Keratinocyte (primary cell): ENCODE results near the gene ZIC4. TPM values are rescaled to one million over a fixed set of nuclear protein-coding genes. Genes with fewer than 3 reads are reported as not detected.

Experiments used
- DNase-seq: peaks from one replicate; pipeline ENCODE4 v3.0.0-alpha.2; 2011; ENCODE audit warnings: low read depth, missing footprints, low spot score
- FAIRE-seq: peaks from 2 replicates; lab custom pipeline; 2011; peaks lifted over from hg19 to GRCh38; lab: Jason Lieb, UNC
- H2AFZ ChIP-seq: 2 replicates; pipeline ENCODE4 v1.6.0; 2012; ENCODE audit warnings: low read length, control low read depth, inconsistent platforms; ENCODE audit not compliant: control insufficient read depth
- H3K27ac ChIP-seq: 2 replicates; pipeline ENCODE4 v1.5.1; 2011; ENCODE audit warnings: low read length; ENCODE audit not compliant: control insufficient read depth, insufficient read depth
- H3K27me3 ChIP-seq: 3 replicates; pipeline ENCODE4 v1.6.0; 2011; ENCODE audit warnings: low read length; ENCODE audit not compliant: control insufficient read depth, insufficient read depth; ENCODE audit errors: extremely low read depth
- H3K36me3 ChIP-seq, 2 experiments: 2 replicates in 1 of 2; 3 replicates in 1 of 2; pipeline ENCODE4 v1.5.1; 2011; ENCODE audit warnings: low read length in 2 of 2, mild to moderate bottlenecking in 1 of 2; ENCODE audit not compliant: control insufficient read depth in 2 of 2, insufficient read depth in 2 of 2; ENCODE audit errors: extremely low read depth in 1 of 2
- H3K4me1 ChIP-seq: 3 replicates; pipeline ENCODE4 v1.5.1; 2011; ENCODE audit warnings: low read length; ENCODE audit not compliant: control insufficient read depth, insufficient read depth; ENCODE audit errors: extremely low read depth
- H3K4me2 ChIP-seq: 3 replicates; pipeline ENCODE4 v1.6.0; 2011; ENCODE audit warnings: low read depth, low read length; ENCODE audit not compliant: control insufficient read depth, insufficient read depth; ENCODE audit errors: extremely low read depth
- H3K4me3 ChIP-seq, 3 experiments: fragments of 200-600 bp in 1 of 3; sonication (generic) in 1 of 3; 2 replicates in 2 of 3; 3 replicates in 1 of 3; pipeline ENCODE4 v1.5.1; 2011 to 2016; ENCODE audit warnings: low read length in 3 of 3, mild to moderate bottlenecking in 3 of 3, control low read depth in 2 of 3, inconsistent platforms in 1 of 3, low read depth in 1 of 3, mixed read lengths in 1 of 3, mixed run types in 1 of 3, moderate library complexity in 1 of 3; ENCODE audit not compliant: control insufficient read depth in 2 of 3, insufficient read depth in 2 of 3; ENCODE audit errors: extremely low read depth in 1 of 3
- H3K79me2 ChIP-seq: 2 replicates; pipeline ENCODE4 v1.6.0; 2012; ENCODE audit warnings: low read length; ENCODE audit not compliant: control insufficient read depth, insufficient read depth
- H3K9ac ChIP-seq: 3 replicates; pipeline ENCODE4 v1.6.0; 2011; ENCODE audit warnings: low read length; ENCODE audit not compliant: control insufficient read depth, insufficient read depth; ENCODE audit errors: extremely low read depth
- H3K9me1 ChIP-seq: 3 replicates; pipeline ENCODE4 v1.6.0; 2011; ENCODE audit warnings: low read length; ENCODE audit not compliant: control insufficient read depth, insufficient read depth; ENCODE audit errors: extremely low read depth
- H3K9me3 ChIP-seq: 2 replicates; pipeline ENCODE4 v1.5.1; 2012; ENCODE audit warnings: low read depth, low read length; ENCODE audit not compliant: control insufficient read depth
- H4K20me1 ChIP-seq: 3 replicates; pipeline ENCODE4 v1.6.0; 2011; ENCODE audit warnings: low read length; ENCODE audit not compliant: control insufficient read depth, insufficient read depth; ENCODE audit errors: extremely low read depth
- CTCF ChIP-seq, 3 experiments: IDR thresholded peaks in 1 of 3; conservative IDR thresholded peaks in 1 of 3; optimal IDR thresholded peaks in 1 of 3; 2 replicates in 2 of 3; 3 replicates in 1 of 3; pipeline versions ENCODE3 to v1.5.1; 2011; ENCODE audit warnings: low read length in 3 of 3, mild to moderate bottlenecking in 3 of 3, moderate library complexity in 2 of 3, control low read depth in 1 of 3, inconsistent platforms in 1 of 3; ENCODE audit not compliant: insufficient read depth in 2 of 3; ENCODE audit errors: extremely low read depth in 1 of 3
- EZH2 ChIP-seq: IDR thresholded peaks from one replicate; pipeline ENCODE4 v1.6.1; 2012; ENCODE audit warnings: inconsistent platforms, mild to moderate bottlenecking, low read length, moderate library complexity
- dilution Hi-C: fragments of 300-500 bp; cut with MboI; formaldehyde crosslinking; loops from one replicate; pipeline ENCODE4 v1.7.0; 2020; ENCODE audit warnings: low sequenced_read_pairs; ENCODE audit not compliant: extremely low pct_ligation_motif_present
- polyA plus RNA-seq, 5 experiments: library from polyadenylated mRNA; depleted of rRNA in 3 of 5; stranded (reverse) in 3 of 5; stranded (forward) in 1 of 5; unstranded in 1 of 5; fragments of >200 nt; gene quantifications; 1 replicate in 1 of 5; 2 replicates in 3 of 5; 3 replicates in 1 of 5; pipeline versions ENCODE4 v1.2.1 to v1.2.3, GENCODE V29; 2011 to 2012; ENCODE audit warnings: missing spikeins in 2 of 5, low read depth in 1 of 5, low replicate concordance in 1 of 5

ZIC4 gene
- polyA plus RNA-seq, 1 donor (not counting 4 experiments of a cell fraction or from before 2014, with no cell fraction given), result not detected

- no peak for FAIRE-seq
- TF ChIP-seq EZH2, result no peak
- TF ChIP-seq CTCF (optimal IDR thresholded peaks at IDR 0.05 in 1 of 3, IDR thresholded peaks at IDR 0.05 in 1 of 3, conservative IDR thresholded peaks at IDR 0.05 in 1 of 3; ENCODE audit: extremely low read depth in 1 of 3, insufficient read depth in 2 of 3, low read length in 3 of 3), result no peak
- Histone ChIP-seq H2AFZ (no peak overlapping the region), H3K4me2 (no peak overlapping the region), H3K36me3 (no peaks in the 10 kb centered on the region), H3K79me2 (no peaks in the 10 kb centered on the region), H3K9me1 (no peaks in the 10 kb centered on the region), H3K9me3 (peaks cover 7% of the 10 kb centered on the region), H3K27me3 (peaks cover 78% of the 10 kb centered on the region), H4K20me1 (no peaks in the 10 kb centered on the region), H3K4me1 (peaks cover 4% of the 10 kb centered on the region), H3K9ac (no peak overlapping the region), H3K4me3 (no peak overlapping the region), H3K27ac (no peak overlapping the region)
- dilution Hi-C loops, result no loop called here
- no peak for DNase-seq
Observed at GRCh38 chr3:147414390-147415138, 8.2 kb upstream of the ZIC4 start.

GRCh38 chr3:147413686-147414389, 7.5 kb upstream of the ZIC4 start:
- H3K27me3 ChIP-seq, result peaks cover 78% of the 10 kb centered on the region
- H4K20me1 ChIP-seq, result no peaks in the 10 kb centered on the region
- no peak overlapping the region for H2AFZ ChIP-seq
- H3K9me3 ChIP-seq, result peaks cover 9% of the 10 kb centered on the region
- H3K4me2 ChIP-seq, result peak overlapping the region; percentile 46
- H3K4me3 ChIP-seq, result peak overlapping the region in 2 of 3 experiments; percentile 33 to 49
- dilution Hi-C loops, result no loop called here
- DNase-seq (no peak), FAIRE-seq (no peak)
- H3K79me2 ChIP-seq, result no peaks in the 10 kb centered on the region
- peaks cover 4% of the 10 kb centered on the region for H3K4me1 ChIP-seq
- H3K27ac ChIP-seq, result no peak overlapping the region
- no peak overlapping the region for H3K9ac ChIP-seq
- TF ChIP-seq EZH2 (no peak), CTCF (optimal IDR thresholded peaks at IDR 0.05 in 1 of 3, IDR thresholded peaks at IDR 0.05 in 1 of 3, conservative IDR thresholded peaks at IDR 0.05 in 1 of 3; ENCODE audit: extremely low read depth in 1 of 3, insufficient read depth in 2 of 3, low read length in 3 of 3) (no peak)
- H3K36me3 ChIP-seq, result no peaks in the 10 kb centered on the region
- no peaks in the 10 kb centered on the region for H3K9me1 ChIP-seq
